Measurements from ENCODE around the gene RPAP2. TPM values are rescaled to one million over a fixed set of nuclear protein-coding genes. Genes with fewer than 3 reads are reported as not detected.

Gene RPAP2
- polyA plus RNA-seq, 3 donors, result 4.4 to 7.8 (median 7.3) TPM

DNA sequence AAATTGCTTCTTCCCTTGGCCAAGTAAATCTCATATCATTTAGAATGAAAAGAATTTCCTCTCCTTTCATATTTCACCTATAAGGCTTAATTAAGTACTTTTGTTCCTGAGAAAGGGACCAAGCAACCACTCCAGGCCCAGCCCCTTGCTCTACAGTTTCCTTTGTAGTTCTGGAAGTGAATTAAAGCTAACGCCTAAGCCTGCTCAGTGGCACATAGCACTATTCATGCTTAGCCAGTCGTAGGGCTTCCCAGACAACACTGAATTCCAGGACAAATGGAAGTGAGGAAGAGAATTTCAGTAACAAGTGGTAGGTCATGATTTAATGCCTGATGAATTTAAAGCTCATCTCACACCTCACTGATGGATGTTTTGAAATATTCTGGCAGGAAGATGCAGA is 73.3 kb downstream of the RPAP2 start:
- Mint-ChIP-seq H3K4me3 (no peak overlapping the region), H3K27ac (no peak overlapping the region), H3K36me3 (peaks cover 22 to 25% of the 10 kb centered on the region in 2 donors), H3K9me3 (no peaks in the 10 kb centered on the region), H3K4me1 (peaks cover 3% of the 10 kb centered on the region), H3K27me3 (ENCODE audit: low read depth in 3 of 3) (no peaks in the 10 kb centered on the region)
- Histone ChIP-seq H4K20me1 (ENCODE audit: insufficient read depth, low read length) (no peaks in the 10 kb centered on the region), H3K27ac (ENCODE audit: low read depth in 1 of 2, low read length in 2 of 2) (no peak overlapping the region), H3K4me1 (ENCODE audit: control insufficient read depth in 1 of 2, insufficient read depth in 2 of 2, low read length in 2 of 2) (no peaks in the 10 kb centered on the region), H3K27me3 (ENCODE audit: control insufficient read depth in 2 of 2, insufficient read depth in 2 of 2, low read length in 2 of 2) (no peaks in the 10 kb centered on the region), H3K9me3 (replicated peaks in 1 of 2; ENCODE audit: control insufficient read depth in 1 of 2, insufficient read depth in 1 of 2, low read length in 2 of 2) (no peaks in the 10 kb centered on the region), H3K4me3 (replicated peaks in 1 of 3; ENCODE audit: low read depth in 2 of 3, low read length in 3 of 3) (no peak overlapping the region), H3K79me2 (ENCODE audit: insufficient read depth, low read length) (no peaks in the 10 kb centered on the region), H3K4me2 (replicated peaks; ENCODE audit: extremely low read depth, low read length, poor library complexity, severe bottlenecking) (no peak overlapping the region), H3K36me3 (replicated peaks in 1 of 2; ENCODE audit: control insufficient read depth in 1 of 2, insufficient read depth in 2 of 2, low read length in 2 of 2) (peaks cover 2 to 30% of the 10 kb centered on the region in 2 donors), H3K9ac (ENCODE audit: insufficient read depth, low read length, poor library complexity, severe bottlenecking) (no peak overlapping the region), H2AFZ (ENCODE audit: insufficient read depth, low read depth, low read length, poor library complexity, severe bottlenecking) (no peak overlapping the region)
- WGBS (ENCODE audit: insufficient coverage), result no CpG with 5 or more reads among the region's 2 CpGs
- no peak for DNase-seq
- intact Hi-C loops (cut with micrococcal nuclease), result no loop called here
- TF ChIP-seq, protein P1, sequence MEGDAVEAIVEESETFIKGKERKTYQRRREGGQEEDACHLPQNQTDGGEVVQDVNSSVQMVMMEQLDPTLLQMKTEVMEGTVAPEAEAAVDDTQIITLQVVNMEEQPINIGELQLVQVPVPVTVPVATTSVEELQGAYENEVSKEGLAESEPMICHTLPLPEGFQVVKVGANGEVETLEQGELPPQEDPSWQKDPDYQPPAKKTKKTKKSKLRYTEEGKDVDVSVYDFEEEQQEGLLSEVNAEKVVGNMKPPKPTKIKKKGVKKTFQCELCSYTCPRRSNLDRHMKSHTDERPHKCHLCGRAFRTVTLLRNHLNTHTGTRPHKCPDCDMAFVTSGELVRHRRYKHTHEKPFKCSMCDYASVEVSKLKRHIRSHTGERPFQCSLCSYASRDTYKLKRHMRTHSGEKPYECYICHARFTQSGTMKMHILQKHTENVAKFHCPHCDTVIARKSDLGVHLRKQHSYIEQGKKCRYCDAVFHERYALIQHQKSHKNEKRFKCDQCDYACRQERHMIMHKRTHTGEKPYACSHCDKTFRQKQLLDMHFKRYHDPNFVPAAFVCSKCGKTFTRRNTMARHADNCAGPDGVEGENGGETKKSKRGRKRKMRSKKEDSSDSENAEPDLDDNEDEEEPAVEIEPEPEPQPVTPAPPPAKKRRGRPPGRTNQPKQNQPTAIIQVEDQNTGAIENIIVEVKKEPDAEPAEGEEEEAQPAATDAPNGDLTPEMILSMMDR (IDR thresholded peaks at IDR 0.05), result no peak

DNA sequence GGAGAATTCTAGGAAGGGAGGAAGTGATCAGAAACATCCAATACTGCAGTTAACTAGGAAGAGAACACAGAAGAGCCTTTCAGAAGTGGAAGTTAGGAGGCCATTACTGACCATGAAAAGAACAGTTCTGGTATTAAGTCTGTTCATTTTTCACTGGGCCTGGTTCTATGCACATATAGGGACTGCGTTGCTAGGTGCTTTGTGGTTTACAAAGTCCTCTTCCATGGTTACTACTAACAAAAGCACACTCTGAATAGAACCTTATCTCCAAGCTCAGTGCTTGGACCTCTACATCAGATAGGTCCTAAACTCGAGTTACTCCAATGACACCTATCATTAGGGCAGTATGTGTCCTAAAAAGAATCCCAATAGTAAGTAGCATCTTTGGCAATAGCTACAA is 75.4 kb downstream of the RPAP2 start:
- Mint-ChIP-seq H3K27ac (no peak overlapping the region), H3K27me3 (ENCODE audit: low read depth in 3 of 3) (no peaks in the 10 kb centered on the region), H3K4me3 (no peak overlapping the region), H3K4me1 (peaks cover 3% of the 10 kb centered on the region), H3K9me3 (no peaks in the 10 kb centered on the region), H3K36me3 (peaks cover 20% of the 10 kb centered on the region in 2 donors)
- Histone ChIP-seq H3K36me3 (replicated peaks in 1 of 2; ENCODE audit: control insufficient read depth in 1 of 2, insufficient read depth in 2 of 2, low read length in 2 of 2) (peaks cover 2 to 20% of the 10 kb centered on the region in 2 donors), H3K9ac (ENCODE audit: insufficient read depth, low read length, poor library complexity, severe bottlenecking) (no peak overlapping the region), H2AFZ (ENCODE audit: insufficient read depth, low read depth, low read length, poor library complexity, severe bottlenecking) (no peak overlapping the region), H3K9me3 (replicated peaks in 1 of 2; ENCODE audit: control insufficient read depth in 1 of 2, insufficient read depth in 1 of 2, low read length in 2 of 2) (no peaks in the 10 kb centered on the region), H3K4me1 (ENCODE audit: control insufficient read depth in 1 of 2, insufficient read depth in 2 of 2, low read length in 2 of 2) (no peaks in the 10 kb centered on the region), H3K4me3 (replicated peaks in 1 of 3; ENCODE audit: low read depth in 2 of 3, low read length in 3 of 3) (no peak overlapping the region), H3K4me2 (replicated peaks; ENCODE audit: extremely low read depth, low read length, poor library complexity, severe bottlenecking) (no peak overlapping the region), H4K20me1 (ENCODE audit: insufficient read depth, low read length) (no peaks in the 10 kb centered on the region), H3K27ac (ENCODE audit: low read depth in 1 of 2, low read length in 2 of 2) (no peak overlapping the region), H3K27me3 (ENCODE audit: control insufficient read depth in 2 of 2, insufficient read depth in 2 of 2, low read length in 2 of 2) (no peaks in the 10 kb centered on the region), H3K79me2 (ENCODE audit: insufficient read depth, low read length) (no peaks in the 10 kb centered on the region)
- TF ChIP-seq, protein P1 (IDR thresholded peaks at IDR 0.05), result no peak
- WGBS (ENCODE audit: insufficient coverage), result 100% methylated on average over 1 of the region's 2 CpGs
- DNase-seq, result no peak
- intact Hi-C loops (cut with micrococcal nuclease), result no loop called here
